Fibroblast of lung (primary cell): ENCODE measurements around the gene FHIT. TPM values are rescaled to one million over a fixed set of nuclear protein-coding genes. Genes with fewer than 3 reads are reported as not detected.

Experiments used
- DNase-seq, 2 donors: peaks; one replicate each; pipeline versions ENCODE4 v3.0.0 to v3.0.0-alpha.2; 2010; ENCODE audit warnings: low read depth in 2 of 2
- H2AFZ ChIP-seq: 2 replicates; pipeline ENCODE4 v1.5.1; 2012; ENCODE audit warnings: low read length, control low read depth, inconsistent platforms
- H3K27ac ChIP-seq: 2 replicates; pipeline ENCODE4 v1.5.1; 2011; ENCODE audit warnings: low read length, control low read depth; ENCODE audit not compliant: insufficient read depth
- H3K27me3 ChIP-seq: 2 replicates; pipeline ENCODE4 v1.5.1; 2011; ENCODE audit warnings: mild to moderate bottlenecking, low read length; ENCODE audit not compliant: control insufficient read depth, insufficient read depth
- H3K36me3 ChIP-seq: 2 replicates; pipeline ENCODE4 v1.5.1; 2011; ENCODE audit warnings: low read length; ENCODE audit not compliant: control insufficient read depth, insufficient read depth
- H3K4me1 ChIP-seq: 2 replicates; pipeline ENCODE4 v1.5.1; 2011; ENCODE audit warnings: low read length; ENCODE audit not compliant: control insufficient read depth, insufficient read depth; ENCODE audit errors: extremely low read depth
- H3K4me2 ChIP-seq: 2 replicates; pipeline ENCODE4 v1.5.1; 2011; ENCODE audit warnings: low read length, control low read depth; ENCODE audit not compliant: insufficient read depth; ENCODE audit errors: extremely low read depth
- H3K4me3 ChIP-seq, 4 experiments: fragments of 200-600 bp in 1 of 4; sonication (generic) in 1 of 4; replicated peaks in 1 of 4; 2 replicates each; pipeline ENCODE4 v1.5.1; 2011 to 2016; ENCODE audit warnings: low read length in 4 of 4, low read depth in 3 of 4, mild to moderate bottlenecking in 3 of 4, control low read depth in 2 of 4, inconsistent platforms in 1 of 4, mixed read lengths in 1 of 4; ENCODE audit not compliant: insufficient read depth in 1 of 4; ENCODE audit errors: control extremely low read depth in 1 of 4
- H3K79me2 ChIP-seq: 2 replicates; pipeline ENCODE4 v1.5.1; 2012; ENCODE audit warnings: mild to moderate bottlenecking, low read length, inconsistent platforms; ENCODE audit not compliant: control insufficient read depth, insufficient read depth
- H3K9ac ChIP-seq: 2 replicates; pipeline ENCODE4 v1.5.1; 2011; ENCODE audit warnings: mild to moderate bottlenecking, low read length, control low read depth; ENCODE audit not compliant: insufficient read depth
- H3K9me3 ChIP-seq: 2 replicates; pipeline ENCODE4 v1.5.1; 2012; ENCODE audit warnings: low read depth, low read length; ENCODE audit not compliant: control insufficient read depth, insufficient read depth
- H4K20me1 ChIP-seq: 2 replicates; pipeline ENCODE4 v1.5.1; 2011; ENCODE audit warnings: low read length; ENCODE audit not compliant: control insufficient read depth, insufficient read depth; ENCODE audit errors: extremely low read depth
- CTCF ChIP-seq, 2 donors: IDR thresholded peaks in 1 of 2; conservative IDR thresholded peaks in 1 of 2; 1 replicate in 1 of 2; 2 replicates in 1 of 2; pipeline ENCODE4 v1.5.1; 2011 to 2012; ENCODE audit warnings: low read length in 2 of 2, control low read depth in 1 of 2, inconsistent platforms in 1 of 2, low read depth in 1 of 2, mild to moderate bottlenecking in 1 of 2
- EZH2 ChIP-seq: IDR thresholded peaks from 2 replicates; pipeline ENCODE4 v1.5.1; 2012; ENCODE audit warnings: low read length, control low read depth, mild to moderate bottlenecking; ENCODE audit errors: missing control alignments
- polyA plus RNA-seq, 2 donors: library from polyadenylated mRNA; depleted of rRNA in 1 of 2; stranded (reverse) in 1 of 2; unstranded in 1 of 2; fragments of >200 nt; gene quantifications; 2 replicates each; pipeline ENCODE4 v1.2.1, GENCODE V29; 2011 to 2012; ENCODE audit warnings: missing spikeins in 1 of 2
- total RNA-seq: library from RNA; depleted of rRNA; stranded (reverse); fragments of >200 nt; gene quantifications from 2 replicates; pipeline ENCODE4 v1.2.1, GENCODE V29; 2014

The FHIT gene
- total and polyA plus RNA-seq, 2 donors (not counting 1 experiment from before 2014, with no cell fraction given), result 0.79 to 2.1 TPM

- Histone ChIP-seq H3K4me2 (no peak overlapping the region), H3K27ac (no peak overlapping the region), H3K9me3 (no peaks in the 10 kb centered on the region), H3K4me3 (no peak overlapping the region), H3K4me1 (no peaks in the 10 kb centered on the region), H3K9ac (no peak overlapping the region), H3K36me3 (no peaks in the 10 kb centered on the region), H3K27me3 (no peaks in the 10 kb centered on the region), H2AFZ (no peak overlapping the region), H4K20me1 (no peaks in the 10 kb centered on the region), H3K79me2 (no peaks in the 10 kb centered on the region)
- peak in 1 of 2 donors; percentile 15 for DNase-seq
- TF ChIP-seq CTCF (conservative IDR thresholded peaks at IDR 0.05 in 1 of 2, IDR thresholded peaks at IDR 0.05 in 1 of 2; ENCODE audit: low read depth in 1 of 2, low read length in 2 of 2), result no peak
- TF ChIP-seq EZH2, result no peak
These were observed 523.2 kb downstream of the FHIT start for GRCh38 chr3:60728006-60728405.

DNA sequence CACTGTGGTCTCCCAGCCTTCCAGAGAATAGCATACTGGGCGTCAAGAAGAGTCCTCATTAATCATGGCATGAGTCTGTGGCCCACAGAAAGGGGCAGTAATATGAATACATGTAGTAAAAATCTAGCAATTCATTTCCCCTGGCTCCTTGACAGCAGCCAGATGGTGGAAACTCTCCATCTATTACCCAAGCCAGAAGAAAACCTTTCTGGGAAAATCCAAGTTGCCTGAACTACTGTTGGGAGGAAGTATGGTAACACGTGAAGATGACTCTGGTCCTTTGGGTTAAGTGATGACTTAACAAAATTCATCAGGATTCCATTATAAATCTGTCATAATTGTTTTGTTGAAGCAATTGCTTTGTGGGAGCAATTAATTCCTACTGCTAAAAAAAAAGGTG is 530.5 kb downstream of the FHIT start:
- no peaks in the 10 kb centered on the region for H3K9me3 ChIP-seq
- H2AFZ ChIP-seq, result no peak overlapping the region
- no peaks in the 10 kb centered on the region for H3K4me1 ChIP-seq
- TF ChIP-seq EZH2, result no peak
- TF ChIP-seq CTCF (conservative IDR thresholded peaks at IDR 0.05 in 1 of 2, IDR thresholded peaks at IDR 0.05 in 1 of 2; ENCODE audit: low read depth in 1 of 2, low read length in 2 of 2), result no peak
- H3K4me2 ChIP-seq, result no peak overlapping the region
- H3K27ac ChIP-seq, result no peak overlapping the region
- H3K4me3 ChIP-seq, result no peak overlapping the region
- no peaks in the 10 kb centered on the region for H3K36me3 ChIP-seq
- no peaks in the 10 kb centered on the region for H3K27me3 ChIP-seq
- H4K20me1 ChIP-seq, result no peaks in the 10 kb centered on the region
- no peaks in the 10 kb centered on the region for H3K79me2 ChIP-seq
- H3K9ac ChIP-seq, result no peak overlapping the region
- peak; percentile 6 to 80 for DNase-seq

- no peak overlapping the region for H3K9ac ChIP-seq
- no peaks in the 10 kb centered on the region for H3K27me3 ChIP-seq
- no peak overlapping the region for H3K4me3 ChIP-seq
- H3K27ac ChIP-seq, result no peak overlapping the region
- H3K36me3 ChIP-seq, result no peaks in the 10 kb centered on the region
- peak in 1 of 2 donors; percentile 63 for DNase-seq
- H3K9me3 ChIP-seq, result no peaks in the 10 kb centered on the region
- H2AFZ ChIP-seq, result no peak overlapping the region
- no peak overlapping the region for H3K4me2 ChIP-seq
- H4K20me1 ChIP-seq, result no peaks in the 10 kb centered on the region
- TF ChIP-seq EZH2 (no peak), CTCF (conservative IDR thresholded peaks at IDR 0.05 in 1 of 2, IDR thresholded peaks at IDR 0.05 in 1 of 2; ENCODE audit: low read depth in 1 of 2, low read length in 2 of 2) (no peak)
- H3K79me2 ChIP-seq, result no peaks in the 10 kb centered on the region
- H3K4me1 ChIP-seq, result no peaks in the 10 kb centered on the region
These were observed 534.7 kb downstream of the FHIT start for GRCh38 chr3:60716573-60716972.
